Endometrium (tissue), 2 donors: ENCODE results near the gene POLE.
"Not testable (repeated sequence)": the region's sequence is repeated elsewhere in the genome, so short reads cannot be mapped to it uniquely, and the experiment has no call there.

ENCODE experiments used
- FAIRE-seq: peaks from 2 replicates; lab custom pipeline; 2012; peaks lifted over from hg19 to GRCh38; lab: Jason Lieb, UNC
- donor health status: control.
- donor health status: control.

POLE gene

GRCh38 chr12:132615579-132616038 lies 71.5 kb downstream of the POLE start:
- FAIRE-seq = no peak

GRCh38 chr12:132614861-132615578 lies 72.1 kb downstream of the POLE start:
- FAIRE-seq = no peak

GRCh38 chr12:132614029-132614428 lies 73.1 kb downstream of the POLE start:
- FAIRE-seq = no peak

- FAIRE-seq = no peak
Observed at GRCh38 chr12:132611620-132612019, 75.5 kb downstream of the POLE start.

GRCh38 chr12:132610866-132611602 lies 76.1 kb downstream of the POLE start:
- no peak for FAIRE-seq

- FAIRE-seq = no peak
Observed at GRCh38 chr12:132610051-132610759, 76.9 kb downstream of the POLE start, which contains the start of gene LRCOL1. Gene LRCOL1, minus strand, starts transcription at chr12:132610582. Its CDS starts 4,331 bp downstream, at chr12:132606251.

GRCh38 chr12:132608231-132609171 lies 78.6 kb downstream of the POLE start:
- no peak for FAIRE-seq

- no peak for FAIRE-seq
Observed at GRCh38 chr12:132606927-132607326, 80.2 kb downstream of the POLE start.

- no peak for FAIRE-seq
Observed at GRCh38 chr12:132606466-132606865, 80.7 kb downstream of the POLE start.

GRCh38 chr12:132605892-132606291 lies 81.2 kb downstream of the POLE start:
- no peak for FAIRE-seq

- FAIRE-seq = no peak
Observed at GRCh38 chr12:132604668-132605441, 82.3 kb downstream of the POLE start.

- no peak for FAIRE-seq
Observed at GRCh38 chr12:132604151-132604618, 83.0 kb downstream of the POLE start.

- no peak for FAIRE-seq
Observed at GRCh38 chr12:132603240-132604150, 83.6 kb downstream of the POLE start.

GRCh38 chr12:132602572-132603239 lies 84.4 kb downstream of the POLE start:
- peak; percentile 43 for FAIRE-seq

- no peak for FAIRE-seq
Observed at GRCh38 chr12:132601171-132601883, 85.8 kb downstream of the POLE start.

- FAIRE-seq = peak; percentile 57
Observed at GRCh38 chr12:132600048-132601032, 86.8 kb downstream of the POLE start.

GRCh38 chr12:132599502-132599901 lies 87.6 kb downstream of the POLE start:
- not testable (repeated sequence) for FAIRE-seq
